Activated CD4-positive, CD25-positive, alpha-beta regulatory T cell (primary cell): Measurements from ENCODE around the gene CAMK1.
"Not testable (repeated sequence)": the region's sequence is repeated elsewhere in the genome, so short reads cannot be mapped to it uniquely, and the experiment has no call there.

Source experiments
- DNase-seq, 4 experiments: peaks; one replicate each; lab custom pipeline; 2025; lab: John Stamatoyannopoulos, UW

The CAMK1 gene

DNA sequence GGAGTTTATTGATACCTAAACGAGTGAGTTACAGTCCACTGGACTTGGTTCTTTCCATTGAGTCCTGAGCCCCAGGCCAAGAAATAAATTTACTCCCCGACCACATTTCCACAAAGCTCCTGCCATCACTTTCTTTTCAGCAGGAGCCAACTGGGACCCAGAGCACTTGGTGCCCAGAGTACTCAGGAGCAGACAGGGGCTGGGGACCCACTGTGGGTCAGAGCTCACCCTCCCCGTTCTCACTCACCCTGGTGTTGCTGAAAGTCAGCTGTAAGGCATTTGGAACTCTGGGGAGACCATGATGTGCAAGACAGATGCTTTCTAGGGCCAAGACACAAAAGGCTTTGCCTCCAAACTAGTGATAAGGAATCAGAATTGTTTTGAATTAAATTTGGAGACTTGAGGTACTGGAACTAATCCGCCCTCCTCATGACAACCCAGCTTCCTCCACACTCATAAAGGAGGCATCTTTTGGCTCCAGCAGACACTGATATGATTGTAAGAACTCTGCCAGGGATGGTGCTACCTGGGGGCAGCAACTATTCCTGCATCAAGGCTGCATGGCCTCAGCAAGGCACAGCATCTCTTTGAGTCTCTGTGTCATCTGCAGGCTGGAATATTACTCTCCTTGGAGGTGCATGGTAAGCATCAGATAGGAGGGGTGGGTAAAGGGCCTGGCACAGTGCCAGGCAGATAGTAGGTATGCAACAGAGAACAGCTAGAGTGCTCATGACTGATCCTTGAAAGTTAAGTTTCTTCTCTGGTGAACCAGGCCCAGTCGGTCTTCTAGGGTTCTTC, 7.3 kb upstream of the CAMK1 start:
- DNase-seq: no peak

DNA sequence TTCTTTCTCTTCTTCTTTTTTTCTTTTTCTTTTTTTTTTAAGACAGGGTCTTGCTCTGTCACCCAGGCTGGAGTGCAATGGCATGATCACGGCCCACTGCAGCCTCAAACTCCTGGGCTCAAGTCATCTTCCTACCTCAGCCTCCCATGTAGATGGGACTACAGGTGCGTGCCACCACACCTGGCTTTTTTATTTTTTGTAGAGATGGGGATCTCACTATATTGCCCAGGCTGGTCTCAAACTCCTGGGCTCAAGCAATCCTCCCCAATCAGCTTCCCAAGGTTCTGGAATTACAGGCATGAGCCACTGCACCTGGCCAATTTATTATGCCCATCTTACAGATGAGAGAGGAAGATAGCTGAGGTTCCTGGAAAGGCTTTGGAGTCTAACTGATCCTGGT, 1.3 kb upstream of the CAMK1 start:
- not testable (repeated sequence) for DNase-seq

GRCh38 chr3:9770276-9770812, 597 bp upstream of the CAMK1 start:
- no peak for DNase-seq

GRCh38 chr3:9769012-9769411, 735 bp downstream of the CAMK1 start:
- no peak for DNase-seq

DNA sequence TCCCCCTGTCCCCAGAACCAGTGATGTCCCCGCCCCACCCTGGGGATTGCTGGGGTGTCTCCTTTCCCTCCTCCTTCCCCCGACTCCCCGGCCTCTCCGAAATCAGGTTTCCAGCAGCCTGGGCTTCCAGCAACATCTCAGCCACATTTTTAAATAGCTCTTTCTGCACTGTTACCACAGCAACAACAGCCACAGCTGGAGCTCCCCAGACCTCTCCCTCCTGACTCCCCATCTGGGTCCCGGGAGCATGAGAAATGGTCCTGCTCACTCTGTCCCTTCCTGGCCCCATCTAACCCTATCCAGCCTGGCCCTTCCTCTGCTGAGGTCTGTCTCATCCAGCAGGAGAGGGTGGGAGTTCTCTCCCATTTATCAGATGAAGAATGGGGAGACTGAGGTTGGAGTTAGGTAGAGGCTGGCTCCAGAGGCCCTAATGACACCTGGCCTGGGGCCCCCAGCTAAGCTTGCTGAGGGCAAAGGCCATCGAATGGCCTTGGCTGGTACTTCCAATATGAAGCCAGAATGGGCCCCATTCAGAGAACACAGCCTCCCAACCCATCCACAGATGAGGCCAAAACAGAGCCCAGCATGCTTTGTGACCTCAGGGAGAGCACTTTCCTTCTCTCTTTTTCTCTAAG, 1.5 kb downstream of the CAMK1 start:
- no peak for DNase-seq

GRCh38 chr3:9767418-9767817, 2.3 kb downstream of the CAMK1 start:
- DNase-seq: no peak

DNA sequence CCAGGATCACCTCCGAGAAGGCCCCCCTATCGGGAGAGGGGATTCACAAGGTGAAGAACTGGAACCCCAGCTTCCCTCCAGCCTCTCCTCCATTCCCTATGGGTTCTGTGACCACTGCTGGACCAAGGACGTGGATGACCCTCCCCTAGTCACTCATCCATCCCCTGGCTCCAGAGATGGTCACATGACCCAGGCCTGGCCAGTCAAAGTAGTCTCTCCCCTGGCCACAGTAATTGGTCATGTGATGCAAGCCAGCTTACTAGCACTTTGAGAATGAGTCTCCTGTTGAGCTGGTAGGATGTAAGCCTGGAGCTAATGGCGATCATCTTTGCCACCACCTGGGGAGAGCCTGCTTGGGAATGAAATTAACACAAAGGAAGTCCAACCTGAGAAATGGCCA, 3.9 kb downstream of the CAMK1 start:
- no peak for DNase-seq

GRCh38 chr3:9762871-9763270, 6.9 kb downstream of the CAMK1 start:
- no peak for DNase-seq

GRCh38 chr3:9761919-9762318, 7.8 kb downstream of the CAMK1 start:
- no peak for DNase-seq

GRCh38 chr3:9760779-9761505, 8.8 kb downstream of the CAMK1 start:
- DNase-seq: no peak

DNA sequence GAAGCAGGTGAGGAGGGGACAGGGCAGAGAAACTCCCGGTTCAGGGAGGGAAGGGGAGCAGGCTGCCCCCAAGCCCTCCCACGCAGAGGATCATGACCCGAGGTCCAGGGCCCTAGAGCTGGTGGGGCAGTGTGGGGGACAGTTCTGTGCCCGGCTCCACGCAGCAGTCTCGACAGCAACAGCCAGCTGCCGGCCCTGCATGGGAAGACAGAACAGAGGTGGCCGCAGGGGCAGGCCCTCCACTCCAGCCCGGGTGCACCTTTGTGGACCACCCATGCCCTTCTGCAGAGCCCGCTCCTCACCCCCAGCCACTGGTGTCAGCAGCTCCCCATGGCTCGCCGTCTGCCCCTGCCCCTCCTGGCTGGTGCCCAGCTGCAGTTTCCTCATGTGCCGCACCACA, 12.3 kb downstream of the CAMK1 start:
- DNase-seq: no peak

GRCh38 chr3:9754678-9755077, 15.1 kb downstream of the CAMK1 start:
- no peak for DNase-seq

- no peak for DNase-seq
Observed at GRCh38 chr3:9750556-9751411, 19.0 kb downstream of the CAMK1 start.

GRCh38 chr3:9749645-9750555, 19.8 kb downstream of the CAMK1 start, which contains the start of gene OGG1:
OGG1 (plus strand) TSS chr3:9749952; CDS start chr3:9750287, 335 bp downstream.
- DNase-seq: peak; percentile 83 to 89 (median 87)

DNA sequence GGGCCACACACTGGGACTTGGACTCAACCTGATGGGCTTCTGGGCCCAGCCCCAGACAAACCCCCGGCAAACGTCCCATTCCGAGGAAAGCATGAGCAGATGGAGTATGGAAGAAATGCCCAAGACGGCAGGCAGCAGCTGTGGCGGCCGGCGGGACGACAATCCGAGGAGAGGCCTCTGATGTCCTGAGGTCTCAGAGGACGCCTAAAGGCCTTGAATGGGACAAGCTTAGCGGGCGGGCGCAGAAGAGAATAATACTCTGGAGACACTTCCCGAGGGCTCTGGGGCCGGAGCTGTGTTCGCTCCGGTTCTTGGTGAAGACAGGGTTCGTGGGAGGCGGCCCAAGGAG, 20.5 kb downstream of the CAMK1 start:
- DNase-seq: peak in 1 of 4 experiments; percentile 45

DNA sequence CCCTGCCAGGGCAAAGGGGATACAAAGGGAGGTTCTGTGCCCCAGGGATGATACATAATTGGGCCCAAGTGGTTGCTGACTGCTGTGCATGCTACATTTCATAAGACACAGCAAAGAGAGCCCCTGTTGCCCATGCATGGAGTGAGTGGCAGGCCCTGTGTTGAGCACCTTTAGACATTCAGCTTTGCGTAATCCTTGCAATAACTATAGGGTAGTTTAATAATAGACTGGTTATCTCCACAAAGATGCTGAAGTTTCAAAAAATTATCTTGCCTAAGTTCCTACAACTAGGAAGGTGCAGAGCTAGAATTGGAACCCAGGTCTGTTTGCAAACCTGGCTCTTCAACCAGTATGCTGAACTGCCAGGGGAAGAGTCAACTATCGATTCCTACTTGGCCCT, 21.7 kb downstream of the CAMK1 start:
- DNase-seq: no peak

DNA sequence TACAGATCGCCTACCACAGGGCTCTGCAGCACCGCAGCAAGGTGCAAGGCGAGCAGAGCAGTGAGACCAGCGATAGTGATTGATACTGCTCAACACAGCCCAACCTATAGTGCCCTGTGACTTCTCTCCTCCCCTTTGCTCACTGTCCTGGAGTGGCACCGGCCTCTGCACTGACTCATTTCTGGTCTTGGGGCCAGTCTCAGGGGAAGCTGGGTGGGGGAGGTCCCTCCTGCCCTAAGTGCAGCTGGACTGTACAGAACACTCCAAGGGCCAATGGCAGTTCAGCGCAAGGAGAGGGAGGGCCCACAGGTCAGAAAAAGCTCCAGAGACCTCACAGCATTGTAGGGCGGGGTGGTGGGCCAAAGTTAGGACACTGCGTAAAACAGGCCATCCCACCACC, 22.5 kb downstream of the CAMK1 start:
- no peak for DNase-seq

DNA sequence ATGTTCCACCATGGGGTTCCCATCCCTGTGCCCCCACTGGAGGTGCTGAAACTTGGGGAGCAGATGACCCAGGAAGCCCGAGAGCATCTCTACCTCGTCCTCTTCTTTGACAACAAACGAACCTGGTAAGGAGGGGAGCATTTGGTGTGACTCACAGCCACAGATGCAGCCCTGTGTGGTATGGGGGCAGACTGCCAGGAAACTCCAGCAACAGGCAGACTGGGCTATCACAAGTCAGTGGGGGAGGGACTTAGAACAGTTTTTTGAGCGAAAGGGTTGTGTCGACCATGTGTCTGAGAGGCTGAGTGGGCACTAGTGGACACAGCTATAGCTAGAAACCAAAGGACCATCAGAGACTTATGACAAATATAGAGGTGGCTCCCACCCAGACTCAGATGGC, 23.4 kb downstream of the CAMK1 start:
- DNase-seq: no peak

DNA sequence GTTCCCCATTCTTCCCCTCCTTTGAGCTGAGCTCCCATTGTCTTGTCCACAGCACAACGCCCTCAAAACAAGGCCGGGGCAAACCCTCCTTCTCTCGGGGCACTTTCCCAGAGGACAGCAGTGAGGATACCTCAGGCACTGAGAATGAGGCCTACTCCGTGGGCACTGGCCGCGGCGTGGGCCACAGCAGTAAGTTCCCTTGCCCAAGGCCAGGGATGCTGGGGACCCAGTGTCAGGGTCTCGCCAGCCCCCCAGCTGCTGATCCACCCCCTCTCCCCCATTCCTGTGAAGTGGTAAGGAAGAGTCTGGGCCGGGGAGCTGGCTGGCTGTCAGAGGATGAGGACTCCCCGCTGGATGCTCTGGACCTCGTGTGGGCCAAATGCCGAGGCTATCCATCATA, 24.2 kb downstream of the CAMK1 start:
- no peak for DNase-seq

- no peak for DNase-seq
Observed at GRCh38 chr3:9744162-9744561, 25.6 kb downstream of the CAMK1 start.

DNA sequence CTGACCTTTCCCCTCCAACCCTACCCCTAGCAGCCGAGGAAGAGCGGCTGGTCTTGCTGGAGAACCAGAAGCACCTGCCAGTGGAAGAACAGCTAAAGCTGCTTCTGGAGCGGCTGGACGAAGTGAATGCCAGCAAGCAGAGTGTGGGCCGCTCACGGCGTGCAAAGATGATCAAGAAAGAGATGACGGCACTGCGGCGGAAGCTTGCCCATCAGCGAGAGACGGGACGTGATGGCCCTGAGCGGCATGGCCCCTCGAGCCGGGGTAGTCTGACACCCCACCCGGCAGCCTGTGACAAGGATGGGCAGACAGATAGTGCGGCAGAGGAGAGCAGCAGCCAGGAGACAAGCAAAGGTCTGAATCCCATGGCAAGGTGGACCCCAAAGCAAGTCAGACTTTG, 26.2 kb downstream of the CAMK1 start:
- no peak for DNase-seq
